ENCODE measurements around the gene ELOVL3.
"Not testable (repeated sequence)": the region's sequence is repeated elsewhere in the genome, so short reads cannot be mapped to it uniquely, and the experiment has no call there.

Gene ELOVL3, protein sequence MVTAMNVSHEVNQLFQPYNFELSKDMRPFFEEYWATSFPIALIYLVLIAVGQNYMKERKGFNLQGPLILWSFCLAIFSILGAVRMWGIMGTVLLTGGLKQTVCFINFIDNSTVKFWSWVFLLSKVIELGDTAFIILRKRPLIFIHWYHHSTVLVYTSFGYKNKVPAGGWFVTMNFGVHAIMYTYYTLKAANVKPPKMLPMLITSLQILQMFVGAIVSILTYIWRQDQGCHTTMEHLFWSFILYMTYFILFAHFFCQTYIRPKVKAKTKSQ

GRCh38 chr10:102225646-102226541, at the start of gene ELOVL3:
ELOVL3 (plus strand) TSS chr10:102226299; CDS start chr10:102226549, 250 bp downstream.
- DNase-seq (ENCODE audit: low read depth in 2 of 2), result peak; percentile 77 to 78

GRCh38 chr10:102184606-102185005, 41.5 kb upstream of the ELOVL3 start:
- DNase-seq (ENCODE audit: low read depth in 2 of 2), result no peak

GRCh38 chr10:102185272-102185671, 40.8 kb upstream of the ELOVL3 start:
- DNase-seq (ENCODE audit: low read depth in 2 of 2), result no peak

DNA sequence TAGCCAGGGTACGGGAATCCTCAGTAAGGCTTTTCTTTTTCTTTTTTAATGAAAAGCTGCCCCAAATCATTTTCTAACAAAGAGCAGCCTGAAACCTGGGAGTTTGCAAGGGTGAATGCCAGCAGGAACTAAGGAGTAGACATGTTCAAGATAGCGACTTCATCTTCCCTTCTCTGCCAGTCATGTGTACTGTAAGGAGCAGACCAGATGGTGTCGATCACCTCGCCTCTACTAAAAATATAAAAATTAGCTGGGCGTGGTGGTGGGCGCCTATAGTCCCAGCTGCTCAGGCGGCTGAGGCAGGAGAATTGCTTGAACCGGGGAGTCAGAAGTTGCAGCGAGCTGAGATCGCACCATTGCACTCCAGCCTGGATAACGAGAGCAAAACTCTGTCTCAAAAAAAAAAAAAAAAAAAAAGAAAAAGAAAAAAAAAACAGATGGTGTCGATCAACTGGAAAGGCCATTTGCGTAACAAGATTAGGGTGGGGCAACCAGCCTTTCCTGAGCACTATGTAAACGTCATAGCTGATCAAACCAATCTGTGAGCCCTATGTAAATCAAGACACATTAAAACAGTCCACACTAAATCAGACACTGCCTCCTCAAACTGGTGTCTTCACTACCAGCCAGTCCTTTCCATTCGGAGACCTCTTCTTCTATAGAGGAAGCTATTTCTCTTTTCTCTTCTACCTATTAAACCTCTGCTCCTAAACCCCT, 40.1 kb upstream of the ELOVL3 start:
- no peak for DNase-seq (ENCODE audit: low read depth in 2 of 2)

DNA sequence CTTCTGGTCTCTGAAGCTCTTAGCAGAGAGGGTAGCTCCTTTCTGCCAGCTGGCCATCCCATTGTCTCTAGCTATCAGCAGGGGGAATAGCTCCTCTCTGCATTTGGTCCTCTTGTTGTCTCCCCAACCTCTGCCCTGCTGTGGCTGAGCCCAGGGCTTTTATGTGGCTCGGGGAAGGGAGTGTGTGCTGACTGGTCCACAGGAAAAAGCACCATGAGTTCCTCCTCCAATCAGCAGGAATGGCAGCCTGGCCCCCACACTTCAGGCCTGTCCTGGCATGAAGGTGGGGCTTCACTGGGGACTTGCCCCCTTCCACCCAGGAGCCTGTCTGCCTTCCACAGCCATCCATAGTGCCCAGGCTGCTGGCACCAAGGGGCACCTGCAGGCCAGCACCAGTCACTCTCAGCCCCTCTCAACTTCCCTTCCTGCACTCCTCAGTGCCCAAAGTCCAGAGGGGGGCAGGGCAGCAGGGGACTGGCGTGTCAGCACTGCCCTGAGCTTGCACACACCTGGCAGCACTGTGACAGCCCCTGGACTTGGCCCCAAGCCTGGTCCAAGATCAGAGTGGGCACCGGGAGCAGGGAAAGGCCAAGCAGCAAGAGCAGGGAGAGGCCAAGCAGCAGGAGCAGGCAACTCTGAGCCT, 37.7 kb upstream of the ELOVL3 start:
- no peak for DNase-seq (ENCODE audit: low read depth in 2 of 2)

DNA sequence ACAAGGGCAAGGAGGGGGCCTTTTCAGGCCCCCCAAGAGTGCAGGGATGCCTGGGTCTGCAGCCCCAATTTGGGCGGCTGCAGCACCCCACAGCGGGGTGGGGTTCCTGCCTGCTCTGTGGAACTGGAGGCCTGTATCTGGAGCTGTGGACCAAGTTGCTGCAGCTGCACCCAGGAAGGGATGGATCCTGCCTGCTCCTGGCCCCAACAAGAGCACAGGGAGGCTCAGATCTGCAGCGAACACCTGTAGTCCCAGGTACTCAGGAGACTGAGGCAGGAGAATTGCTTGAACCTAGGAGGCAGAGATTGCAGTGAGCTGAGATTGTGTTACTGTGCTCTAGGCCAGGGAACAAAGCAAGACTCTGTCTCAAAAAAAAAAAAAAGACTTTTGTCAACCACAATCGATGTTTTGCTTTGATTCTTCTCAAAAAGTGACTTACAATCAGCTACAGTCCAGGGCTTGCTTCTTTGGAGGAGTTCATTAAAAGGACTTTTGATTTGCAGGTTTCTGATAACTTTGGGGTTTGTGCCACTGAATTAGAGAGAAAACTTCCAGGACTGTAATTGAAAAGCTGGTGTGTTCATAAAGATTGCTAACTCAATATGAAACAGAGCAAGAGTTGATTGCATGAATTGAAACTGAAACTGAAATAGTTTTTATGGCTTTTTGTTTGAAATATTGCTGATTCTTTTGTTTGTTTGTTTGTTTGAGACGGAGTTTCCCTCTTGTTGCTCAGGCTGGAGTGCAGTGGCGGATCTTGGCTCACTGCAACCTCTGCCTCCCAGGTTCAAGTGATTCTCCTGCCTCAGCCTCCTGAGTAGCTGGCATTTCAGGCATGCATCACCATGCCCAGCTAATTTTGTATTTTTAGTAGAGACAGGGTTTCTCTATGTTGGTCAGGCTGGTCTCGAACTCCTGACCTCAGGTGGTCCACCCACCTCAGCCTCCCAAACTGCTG, 36.9 kb upstream of the ELOVL3 start:
- not testable (repeated sequence) for DNase-seq (ENCODE audit: low read depth in 2 of 2)

GRCh38 chr10:102191956-102192355, 34.1 kb upstream of the ELOVL3 start:
- no peak for DNase-seq (ENCODE audit: low read depth in 2 of 2)

- DNase-seq (ENCODE audit: low read depth in 2 of 2), result no peak
These were observed 30.7 kb upstream of the ELOVL3 start for GRCh38 chr10:102195296-102195870.

- DNase-seq (ENCODE audit: low read depth in 2 of 2), result no peak
These were observed 29.2 kb upstream of the ELOVL3 start for GRCh38 chr10:102196893-102197292.

DNA sequence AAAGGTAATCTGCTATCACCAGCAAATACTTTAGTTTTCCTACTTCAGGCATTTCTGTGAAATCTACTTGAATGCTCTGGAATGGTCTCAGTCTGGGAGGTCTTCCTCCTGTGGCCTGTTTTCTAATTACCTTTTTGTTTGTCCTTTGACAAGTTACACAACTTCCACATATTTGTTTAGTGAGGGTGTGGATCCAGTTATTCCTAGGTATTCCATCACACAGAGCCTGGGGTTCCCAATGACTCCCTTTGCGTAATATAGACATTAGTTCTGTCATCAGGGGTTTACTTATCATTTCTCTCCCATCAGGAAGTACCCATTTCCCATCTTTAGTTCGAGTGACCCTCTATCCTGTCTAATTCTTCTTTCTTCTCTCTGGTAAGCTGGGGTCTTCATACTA, 28.1 kb upstream of the ELOVL3 start:
- DNase-seq (ENCODE audit: low read depth in 2 of 2), result no peak

DNA sequence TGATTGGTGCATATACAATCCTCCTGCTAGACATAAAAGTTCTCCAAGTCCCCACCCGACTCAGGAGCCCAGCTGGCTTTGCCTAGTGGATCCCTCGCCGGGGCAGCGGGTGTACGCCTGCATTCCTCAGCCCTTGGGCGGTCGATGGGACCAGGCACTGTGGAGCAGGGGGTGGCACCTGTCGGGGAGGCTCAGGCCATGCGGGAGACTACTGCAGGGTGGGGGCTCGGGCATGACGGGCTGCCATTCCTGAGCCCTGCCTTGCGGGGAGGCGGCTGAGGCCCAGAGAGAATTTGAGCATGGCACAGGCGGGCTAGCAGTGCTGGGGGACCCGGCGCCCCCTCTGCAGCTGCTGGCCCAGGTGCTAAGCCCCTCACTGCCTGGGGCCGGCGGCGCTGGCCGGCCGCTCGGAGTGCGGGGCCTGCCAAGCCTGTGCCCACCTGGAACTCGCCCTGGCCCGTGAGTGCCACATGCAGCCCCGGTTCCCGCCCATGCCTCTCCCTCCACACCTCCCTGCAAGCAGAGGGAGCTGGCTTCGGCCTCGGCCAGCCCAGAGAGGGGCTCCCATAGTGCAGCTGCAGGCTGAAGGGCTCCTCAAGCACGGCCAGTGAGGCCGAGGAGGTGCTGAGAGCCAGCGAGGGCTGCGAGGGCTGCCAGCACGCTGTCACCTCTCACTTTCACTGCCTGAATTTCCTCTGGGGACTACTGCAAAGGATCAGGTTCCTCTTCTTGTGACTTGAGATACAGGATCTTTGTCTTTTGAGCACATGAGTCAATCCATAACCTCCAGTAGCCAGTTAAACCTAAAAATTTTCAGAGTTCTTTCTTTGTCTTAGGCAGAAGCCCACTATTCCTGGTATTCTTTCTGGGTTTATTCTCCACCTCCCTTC, 25.1 kb upstream of the ELOVL3 start:
- DNase-seq (ENCODE audit: low read depth in 2 of 2), result no peak

DNA sequence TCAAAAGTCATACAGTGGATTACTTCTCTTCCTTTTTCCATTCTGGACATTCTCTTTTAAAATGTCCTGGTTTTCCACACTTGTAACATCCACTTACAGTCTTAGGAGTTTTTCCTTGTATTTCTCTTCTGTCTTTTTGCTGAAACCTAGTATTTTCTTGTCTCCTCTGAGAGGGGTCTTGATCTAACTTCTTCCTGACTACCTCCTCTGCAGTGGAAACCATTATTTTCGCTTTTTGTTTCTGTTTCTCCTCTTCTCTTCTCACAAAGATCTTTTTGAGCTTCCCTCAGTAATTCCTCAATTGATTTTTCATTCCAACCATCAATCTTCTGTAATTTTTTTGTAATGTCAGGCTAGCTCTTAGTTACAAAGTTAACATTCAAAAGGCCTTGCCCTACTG, 23.7 kb upstream of the ELOVL3 start:
- no peak for DNase-seq (ENCODE audit: low read depth in 2 of 2)

GRCh38 chr10:102208311-102209035, 17.6 kb upstream of the ELOVL3 start:
- no peak for DNase-seq (ENCODE audit: low read depth in 2 of 2)

- no peak for DNase-seq (ENCODE audit: low read depth in 2 of 2)
These were observed 14.3 kb upstream of the ELOVL3 start for GRCh38 chr10:102211615-102212299.

DNA sequence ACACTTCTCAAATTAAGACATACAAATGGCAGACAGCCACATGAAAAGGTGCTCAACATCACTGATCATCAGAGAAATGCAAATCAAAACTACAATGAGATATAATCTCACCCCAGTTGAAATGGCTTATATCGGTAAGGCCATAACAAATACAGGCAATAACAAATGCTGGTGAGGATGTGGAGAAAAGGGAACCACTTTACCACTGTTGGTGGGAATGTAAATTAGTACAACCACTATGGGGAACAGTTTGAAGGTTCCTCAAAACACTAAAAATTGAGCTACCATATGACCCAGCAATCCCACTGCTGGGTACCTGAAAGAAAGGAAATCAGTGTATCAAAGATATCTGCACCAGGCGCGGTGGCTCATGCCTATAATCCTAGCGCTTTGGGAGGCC, 12.5 kb upstream of the ELOVL3 start:
- not testable (repeated sequence) for DNase-seq (ENCODE audit: low read depth in 2 of 2)

GRCh38 chr10:102219370-102219769, 6.7 kb upstream of the ELOVL3 start:
- DNase-seq (ENCODE audit: low read depth in 2 of 2), result no peak

GRCh38 chr10:102220612-102221011, 5.5 kb upstream of the ELOVL3 start:
- no peak for DNase-seq (ENCODE audit: low read depth in 2 of 2)

DNA sequence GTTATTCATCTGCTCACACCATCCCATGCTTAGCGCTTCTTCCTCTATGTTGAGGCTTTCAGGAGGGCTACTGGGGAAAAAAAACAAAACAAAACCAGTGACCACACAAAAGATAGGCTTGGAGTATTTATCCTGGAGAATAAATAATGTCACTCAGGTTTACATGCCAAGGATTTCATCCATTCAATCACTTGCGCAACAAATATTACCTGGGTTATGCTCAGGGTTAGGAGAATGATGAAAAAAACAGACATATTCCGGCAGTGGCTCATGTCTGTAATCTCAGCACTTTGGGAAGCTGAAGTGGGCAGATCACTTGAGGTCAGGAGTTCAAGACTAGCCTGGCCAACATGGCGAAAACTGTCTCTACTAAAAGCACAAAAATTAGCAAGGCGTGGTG, 3.3 kb upstream of the ELOVL3 start:
- no peak for DNase-seq (ENCODE audit: low read depth in 2 of 2)
